K562 (cell line): Measurements from ENCODE around the gene NOL12. TPM values are rescaled to one million over a fixed set of nuclear protein-coding genes. Genes with fewer than 3 reads are reported as not detected.

Source experiments
- ATAC-seq: fragments of 200-7000 bp; cut with Tn5 transposase; 3 replicates; pipeline ENCODE4 v1.9.1; 2020; ENCODE audit warnings: moderate library complexity
- BruUV-seq: library from RNA; stranded (reverse); fragments of 400-500 nt; replicated peaks from 2 replicates; lab custom pipeline; 2021; lab: Mats Ljungman, UMichigan
- CTCF ChIA-PET: fragments of 300-600 bp; formaldehyde crosslinking; extraction: SDS; loops from one replicate; lab custom pipeline; 2021; ENCODE audit warnings: low intra/inter-chr PET ratio; lab: Yijun Ruan, JAX
- POLR2A ChIA-PET: fragments of 300-600, 350-650 bp; sonication (Branson Sonifier 250); formaldehyde crosslinking; extraction: SDS; loops from one replicate; lab custom pipeline; 2021; ENCODE audit warnings: antibody characterized with exemption, inconsistent platforms; lab: Yijun Ruan, JAX
- DNase-seq, 4 experiments: peaks; one replicate each; pipeline versions ENCODE4 v3.0.0 to v3.0.0-alpha.2; 2011 to 2018; ENCODE audit warnings: low spot score in 3 of 4, mixed read lengths in 3 of 4; ENCODE audit errors: extremely low read depth in 1 of 4
- FAIRE-seq: peaks from 2 replicates; lab custom pipeline; 2011; peaks lifted over from hg19 to GRCh38; lab: Jason Lieb, UNC
- H2AFZ ChIP-seq: 2 replicates; pipeline ENCODE4 v1.6.0; 2011; ENCODE audit warnings: low read depth, low read length, control low read depth, inconsistent platforms
- H3K27ac ChIP-seq: fragments of 200-600 bp; 3 replicates; pipeline ENCODE4 v1.8.0; 2011; ENCODE audit warnings: low read depth, mild to moderate bottlenecking, control low read depth, inconsistent platforms, low read length, moderate library complexity, mixed read lengths; ENCODE audit errors: extremely low read depth
- H3K27me3 ChIP-seq, 2 experiments: fragments of 300-600 bp in 1 of 2; 2 replicates in 1 of 2; 3 replicates in 1 of 2; pipeline versions ENCODE4 v1.6.0 to v1.8.0; 2011; ENCODE audit warnings: inconsistent platforms in 2 of 2, low read length in 2 of 2, mild to moderate bottlenecking in 1 of 2, mixed read lengths in 1 of 2, moderate library complexity in 1 of 2; ENCODE audit not compliant: control insufficient read depth in 2 of 2, insufficient read depth in 2 of 2
- H3K36me3 ChIP-seq: fragments of 300-600 bp; 3 replicates; pipeline ENCODE4 v1.8.0; 2011; ENCODE audit warnings: mild to moderate bottlenecking, low read length, inconsistent platforms; ENCODE audit not compliant: control insufficient read depth, insufficient read depth
- H3K4me1 ChIP-seq, 2 experiments: fragments of 200-600 bp in 1 of 2; replicated peaks in 1 of 2; 2 replicates in 1 of 2; 3 replicates in 1 of 2; pipeline versions ENCODE4 v1.5.1 to v1.8.0; 2011; ENCODE audit warnings: inconsistent platforms in 2 of 2, low read length in 2 of 2, mild to moderate bottlenecking in 1 of 2, mixed read lengths in 1 of 2, moderate library complexity in 1 of 2; ENCODE audit not compliant: control insufficient read depth in 2 of 2, insufficient read depth in 2 of 2
- H3K4me2 ChIP-seq: 2 replicates; pipeline ENCODE4 v1.6.1; 2011; ENCODE audit warnings: low read length, control low read depth, inconsistent platforms, mixed read lengths; ENCODE audit not compliant: insufficient read depth
- H3K4me3 ChIP-seq: fragments of 200-600 bp; sonication (generic), shearing (Covaris generic); 2 replicates; pipeline ENCODE4 v1.5.1; 2016; ENCODE audit warnings: control low read depth, inconsistent platforms
- H3K79me2 ChIP-seq: fragments of 200-600 bp; 3 replicates; pipeline ENCODE4 v1.8.0; 2011; ENCODE audit warnings: low read length, inconsistent platforms; ENCODE audit not compliant: control insufficient read depth, insufficient read depth
- H3K9ac ChIP-seq, 2 experiments: 2 replicates each; pipeline versions ENCODE4 v1.6.0 to v1.6.1; 2011; ENCODE audit warnings: low read depth in 2 of 2, low read length in 2 of 2, control low read depth in 1 of 2, inconsistent platforms in 1 of 2, mild to moderate bottlenecking in 1 of 2, mixed read lengths in 1 of 2; ENCODE audit not compliant: insufficient read depth in 1 of 2
- H3K9me1 ChIP-seq: one replicate; pipeline ENCODE4 v1.6.0; 2011; ENCODE audit warnings: inconsistent platforms, mild to moderate bottlenecking, low read length, moderate library complexity; ENCODE audit not compliant: control insufficient read depth, insufficient read depth
- H3K9me3 ChIP-seq: replicated peaks from 2 replicates; pipeline ENCODE4 v1.5.1; 2011; ENCODE audit warnings: low read depth, low read length, inconsistent platforms; ENCODE audit not compliant: control insufficient read depth, insufficient read depth
- H4K20me1 ChIP-seq: replicated peaks from 2 replicates; pipeline ENCODE4 v1.6.1; 2011; ENCODE audit warnings: low read length, inconsistent platforms, mixed read lengths; ENCODE audit not compliant: control insufficient read depth, insufficient read depth
- BDP1 ChIP-seq: IDR thresholded peaks from 3 replicates; pipeline ENCODE4 v1.6.1; 2011; ENCODE audit not compliant: insufficient read length, insufficient read depth
- BMI1 ChIP-seq: fragments of 150-350 bp; IDR thresholded peaks from 2 replicates; pipeline ENCODE4 v1.6.1; 2014; ENCODE audit warnings: low read length
- BRF1 ChIP-seq: IDR thresholded peaks from 3 replicates; pipeline ENCODE4 v1.6.1; 2011; ENCODE audit warnings: borderline replicate concordance, mild to moderate bottlenecking; ENCODE audit not compliant: insufficient read length; ENCODE audit errors: extremely low read depth
- CBX3 ChIP-seq, 2 experiments: IDR thresholded peaks; 1 replicate in 1 of 2; 2 replicates in 1 of 2; pipeline ENCODE4 v1.6.1; 2012; ENCODE audit warnings: inconsistent platforms in 2 of 2, low read length in 2 of 2, borderline replicate concordance in 1 of 2, control low read depth in 1 of 2
- CHCHD3 ChIP-seq: fragments of 250-450 bp; sonication (Bioruptor Pico); IDR thresholded peaks from 2 replicates; pipeline ENCODE4 v2.1.2; 2022; ENCODE audit warnings: mild to moderate bottlenecking
- ERF ChIP-seq: fragments of 450-650 bp; formaldehyde crosslinking; IDR thresholded peaks from 2 replicates; pipeline ENCODE4 v1.4.0; 2020; ENCODE audit warnings: mild to moderate bottlenecking, mixed read lengths
- FOXA1 ChIP-seq: fragments of 450-650 bp; IDR thresholded peaks from 2 replicates; pipeline ENCODE4 v1.6.1; 2016; ENCODE audit warnings: mild to moderate bottlenecking, borderline replicate concordance
- JUND ChIP-seq, 2 experiments: IDR thresholded peaks; 2 replicates in 1 of 2; 3 replicates in 1 of 2; pipeline ENCODE4 v1.6.1; 2011; ENCODE audit warnings: borderline replicate concordance in 2 of 2, low read depth in 2 of 2, low read length in 2 of 2, improper control_type of control experiment in 1 of 2, missing biosample characterization in 1 of 2, missing genetic modification characterization in 1 of 2, missing genetic modification reagents in 1 of 2
- KAT8 ChIP-seq: fragments of 450-650 bp; IDR thresholded peaks from 2 replicates; pipeline ENCODE4 v1.6.1; 2016; ENCODE audit warnings: low read depth, mild to moderate bottlenecking
- LCOR ChIP-seq: sonication (generic); formaldehyde crosslinking; IDR thresholded peaks from 2 replicates; pipeline ENCODE4 v1.8.0; 2022; ENCODE audit warnings: mild to moderate bottlenecking, missing genetic modification reagents
- MAZ ChIP-seq, 2 experiments: fragments of 450-650 bp in 1 of 2; sonication (generic) in 1 of 2; formaldehyde crosslinking; IDR thresholded peaks in 1 of 2; conservative IDR thresholded peaks in 1 of 2; 2 replicates each; pipeline versions ENCODE4 v1.4.0 to v1.5.0; 2020; ENCODE audit warnings: mild to moderate bottlenecking in 1 of 2, missing genetic modification reagents in 1 of 2
- NR2F6 ChIP-seq: fragments of 450-650 bp; formaldehyde crosslinking; IDR thresholded peaks from 2 replicates; pipeline ENCODE4 v1.4.0; 2020; ENCODE audit warnings: mild to moderate bottlenecking
- RAD51 ChIP-seq: fragments of 450-650 bp; IDR thresholded peaks from 2 replicates; pipeline ENCODE4 v1.7.1; 2016; ENCODE audit warnings: low read depth, mild to moderate bottlenecking, borderline replicate concordance
- RBBP5 ChIP-seq: fragments of 200-600 bp; sonication (generic); IDR thresholded peaks from 2 replicates; pipeline ENCODE4 v1.6.1; 2012; ENCODE audit warnings: borderline replicate concordance, mild to moderate bottlenecking, low read length, control low read depth, inconsistent platforms; ENCODE audit not compliant: insufficient read depth, poor library complexity, severe bottlenecking
- TSC22D4 ChIP-seq: fragments of 450-650 bp; IDR thresholded peaks from 2 replicates; pipeline ENCODE4 v1.6.1; 2016; ENCODE audit warnings: missing genetic modification characterization, missing biosample characterization, control low read depth
- ZC3H11A ChIP-seq: IDR thresholded peaks from 2 replicates; pipeline ENCODE4 v1.6.1; 2012; ENCODE audit warnings: low read depth, low read length, improper control_type of control experiment
- ZFX ChIP-seq: sonication (generic); formaldehyde crosslinking; IDR thresholded peaks from 2 replicates; pipeline ENCODE4 v1.8.0; 2022; ENCODE audit warnings: mild to moderate bottlenecking, missing genetic modification reagents, moderate library complexity
- WGBS: fragments of 100-300 bp; shearing (Covaris generic); methylation state at CpG from one replicate; pipeline ENCODE4 v1.1.6; 2016; ENCODE audit warnings: low coverage, mixed read lengths; ENCODE audit not compliant: insufficient coverage; ENCODE audit errors: missing lambda C conversion rate; 5-methylcytosine and 5-hydroxymethylcytosine counted together
- in situ Hi-C: fragments of 300-500 bp; cut with MboI; formaldehyde crosslinking; loops from 4 replicates; pipeline ENCODE4 v1.15.0; 2018; ENCODE audit warnings: inconsistent platforms, mixed read lengths
- intact Hi-C: fragments of 100-400 bp; cut with micrococcal nuclease; formaldehyde crosslinking; loops from 2 replicates; pipeline ENCODE4 v1.14.2; 2022
- polyA plus RNA-seq, 8 experiments: library from polyadenylated mRNA; depleted of rRNA in 4 of 8; stranded (reverse) in 5 of 8; unstranded in 3 of 8; fragments of >200 nt; fragmentation: Nextera tagmentation in 2 of 8; fragmentation: Illumina TruSeq in 1 of 8; extraction: Ambion mirVana in 2 of 8; extraction: Trizol in 1 of 8; gene quantifications; 2 replicates each; pipeline versions ENCODE4 v1.2.1 to v1.2.3, GENCODE V29; 2011 to 2014; ENCODE audit warnings: inconsistent platforms in 1 of 8, missing spikeins in 1 of 8
- total RNA-seq, 7 experiments: library from RNA; depleted of rRNA in 6 of 7; stranded (reverse); fragments of >200 nt in 6 of 7; fragmentation: Illumina TruSeq in 2 of 7; extraction: Trizol in 2 of 7; gene quantifications; 2 replicates each; pipeline versions ENCODE4 v1.2.1 to v1.2.3, GENCODE V29; 2011 to 2021; ENCODE audit warnings: low replicate concordance in 1 of 7
- TF ChIP-seq, protein P1 (sequence below): sonication (generic); formaldehyde crosslinking; IDR thresholded peaks from 2 replicates; pipeline ENCODE4 v1.8.0; 2022; ENCODE audit warnings: missing genetic modification reagents, mild to moderate bottlenecking, moderate library complexity, borderline replicate concordance

Gene NOL12
- total and polyA plus RNA-seq, 9 of the 15 experiments (the other 6 are each of a cell fraction or from before 2014, with no cell fraction given): 2.8 to 40.9 (median 28.5) TPM

DNA sequence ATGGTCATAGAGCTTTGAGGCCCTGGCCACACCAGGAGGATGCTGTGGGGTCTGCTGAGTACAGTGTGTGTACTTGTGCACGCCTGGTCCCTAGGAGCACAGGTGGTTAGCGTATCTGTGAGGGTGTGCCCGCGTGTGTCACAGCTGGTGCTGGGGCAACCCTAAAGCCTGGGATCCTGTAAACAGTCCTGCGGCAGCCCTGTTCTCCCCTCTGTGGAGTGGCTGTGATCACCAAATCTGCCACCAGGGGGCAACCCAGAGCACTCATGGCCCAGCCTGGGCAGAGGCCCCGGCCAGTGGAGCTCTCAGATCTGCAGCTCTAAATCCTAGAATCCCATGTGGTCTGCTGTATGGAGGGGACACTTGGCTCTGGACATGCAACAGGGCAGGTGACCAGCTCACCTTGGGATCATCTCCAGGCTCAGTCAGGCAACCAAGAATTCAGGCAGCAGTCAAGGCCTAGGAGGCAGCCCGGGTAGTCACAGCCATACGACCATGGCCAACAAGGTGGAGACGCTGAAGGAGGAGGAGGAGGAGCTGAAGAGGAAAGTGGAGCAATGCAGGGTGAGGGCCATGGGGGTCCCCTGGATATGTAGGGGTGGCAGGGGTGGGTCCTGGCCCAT, 42.8 kb upstream of the NOL12 start (continued):
- TF ChIP-seq MAZ (CRISPR knock-in tag; conservative IDR thresholded peaks at IDR 0.05 in 1 of 2, IDR thresholded peaks at IDR 0.05 in 1 of 2) (0 out of 4 replicates have a peak, but pooled peaks of 1 of the 2 experiments have one; percentile 26), ZFX (CRISPR knock-in tag) (peak; percentile 19; the same call in 1 of the 2 replicates), JUND (IDR thresholded peaks at IDR 0.05; ENCODE audit: borderline replicate concordance, low read depth, low read length) (0 out of 2 replicates have a peak, but pooled peaks have one; percentile 23), JUND (tag; IDR thresholded peaks at IDR 0.05; ENCODE audit: borderline replicate concordance, low read depth, low read length) (no peak; the same call in 2 of the 3 replicates), TSC22D4 (no peak), LCOR (CRISPR knock-in tag) (no peak), ZC3H11A (no peak)
- TF ChIP-seq, protein P1, sequence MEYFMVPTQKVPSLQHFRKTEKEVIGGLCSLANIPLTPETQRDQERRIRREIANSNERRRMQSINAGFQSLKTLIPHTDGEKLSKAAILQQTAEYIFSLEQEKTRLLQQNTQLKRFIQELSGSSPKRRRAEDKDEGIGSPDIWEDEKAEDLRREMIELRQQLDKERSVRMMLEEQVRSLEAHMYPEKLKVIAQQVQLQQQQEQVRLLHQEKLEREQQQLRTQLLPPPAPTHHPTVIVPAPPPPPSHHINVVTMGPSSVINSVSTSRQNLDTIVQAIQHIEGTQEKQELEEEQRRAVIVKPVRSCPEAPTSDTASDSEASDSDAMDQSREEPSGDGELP (CRISPR knock-in tag): peak; percentile 38; the same call in 1 of the 2 replicates

DNA sequence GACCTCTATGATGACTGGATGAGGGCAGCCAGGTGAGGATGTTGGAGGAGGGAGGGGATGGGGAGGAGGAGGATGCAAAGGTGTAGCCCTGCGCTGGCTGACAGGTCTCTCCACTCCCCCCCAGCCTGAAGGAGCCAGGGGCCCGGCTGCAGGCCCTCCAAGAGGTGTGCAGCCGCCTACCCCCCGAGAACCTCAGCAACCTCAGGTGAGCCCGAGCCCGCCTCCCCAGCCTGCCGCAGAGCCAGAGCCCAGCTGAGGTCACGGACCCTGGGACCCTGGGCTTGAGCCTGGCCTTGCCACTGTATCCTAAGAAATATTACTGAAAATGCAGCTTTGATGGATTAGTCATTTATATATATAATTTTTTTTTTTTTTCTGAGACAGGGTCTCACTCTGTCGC, 38.8 kb upstream of the NOL12 start:
- FAIRE-seq (no peak), ATAC-seq (no peak), DNase-seq (no peak)
- H4K20me1 ChIP-seq: no peaks in the 10 kb centered on the region
- ChIA-PET POLR2A (no interaction called here), CTCF (no interaction called here)
- no peaks in the 10 kb centered on the region for H3K9me3 ChIP-seq
- no CpG with 5 or more reads among the region's 9 CpGs for WGBS
- H3K4me2 ChIP-seq: no peak overlapping the region
- no peaks in the 10 kb centered on the region; the same call in 2 of the 3 replicates for H3K79me2 ChIP-seq
- no peak overlapping the region for H2AFZ ChIP-seq
- no peaks in the 10 kb centered on the region for H3K27me3 ChIP-seq
- H3K9ac ChIP-seq: no peak overlapping the region
- in situ Hi-C loops: no loop called here
- H3K27ac ChIP-seq: no peak overlapping the region
- no TSS peak for BruUV-seq
- peaks cover 0 to 18% of the 10 kb centered on the region in 2 experiments; a peak in 2 of 5 replicates for H3K4me1 ChIP-seq
- intact Hi-C loops: no loop called here
- no peak overlapping the region for H3K4me3 ChIP-seq
- H3K36me3 ChIP-seq: peaks cover 63% of the 10 kb centered on the region; the same call in 2 of the 3 replicates
- no peaks in the 10 kb centered on the region for H3K9me1 ChIP-seq
- TF ChIP-seq BRF1 (no peak), KAT8 (no peak), CHCHD3 (CRISPR knock-in tag) (no peak), FOXA1 (no peak), RAD51 (no peak), RBBP5 (no peak), NR2F6 (CRISPR knock-in tag) (no peak), BDP1 (no peak), BMI1 (no peak), ERF (no peak), CBX3 (IDR thresholded peaks at IDR 0.05; ENCODE audit: borderline replicate concordance in 1 of 2, low read length in 2 of 2) (no peak)
